K562 (cell line): ENCODE results near the gene NT5DC1. TPM values are rescaled to one million over a fixed set of nuclear protein-coding genes. Genes with fewer than 3 reads are reported as not detected.

Experiments
- ATAC-seq: fragments of 200-7000 bp; cut with Tn5 transposase; 3 replicates; pipeline ENCODE4 v1.9.1; 2020; ENCODE audit warnings: moderate library complexity
- BruUV-seq: library from RNA; stranded (reverse); fragments of 400-500 nt; replicated peaks from 2 replicates; lab custom pipeline; 2021; lab: Mats Ljungman, UMichigan
- CTCF ChIA-PET: fragments of 300-600 bp; formaldehyde crosslinking; extraction: SDS; loops from one replicate; lab custom pipeline; 2021; ENCODE audit warnings: low intra/inter-chr PET ratio; lab: Yijun Ruan, JAX
- POLR2A ChIA-PET: fragments of 300-600, 350-650 bp; sonication (Branson Sonifier 250); formaldehyde crosslinking; extraction: SDS; loops from one replicate; lab custom pipeline; 2021; ENCODE audit warnings: antibody characterized with exemption, inconsistent platforms; lab: Yijun Ruan, JAX
- DNase-seq, 4 experiments: peaks; one replicate each; pipeline versions ENCODE4 v3.0.0 to v3.0.0-alpha.2; 2011 to 2018; ENCODE audit warnings: low spot score in 3 of 4, mixed read lengths in 3 of 4; ENCODE audit errors: extremely low read depth in 1 of 4
- FAIRE-seq: peaks from 2 replicates; lab custom pipeline; 2011; peaks lifted over from hg19 to GRCh38; lab: Jason Lieb, UNC
- H2AFZ ChIP-seq: 2 replicates; pipeline ENCODE4 v1.6.0; 2011; ENCODE audit warnings: low read depth, low read length, control low read depth, inconsistent platforms
- H3K27ac ChIP-seq: fragments of 200-600 bp; 3 replicates; pipeline ENCODE4 v1.8.0; 2011; ENCODE audit warnings: low read depth, mild to moderate bottlenecking, control low read depth, inconsistent platforms, low read length, moderate library complexity, mixed read lengths; ENCODE audit errors: extremely low read depth
- H3K27me3 ChIP-seq, 2 experiments: fragments of 300-600 bp in 1 of 2; 2 replicates in 1 of 2; 3 replicates in 1 of 2; pipeline versions ENCODE4 v1.6.0 to v1.8.0; 2011; ENCODE audit warnings: inconsistent platforms in 2 of 2, low read length in 2 of 2, mild to moderate bottlenecking in 1 of 2, mixed read lengths in 1 of 2, moderate library complexity in 1 of 2; ENCODE audit not compliant: control insufficient read depth in 2 of 2, insufficient read depth in 2 of 2
- H3K36me3 ChIP-seq: fragments of 300-600 bp; 3 replicates; pipeline ENCODE4 v1.8.0; 2011; ENCODE audit warnings: mild to moderate bottlenecking, low read length, inconsistent platforms; ENCODE audit not compliant: control insufficient read depth, insufficient read depth
- H3K4me1 ChIP-seq, 2 experiments: fragments of 200-600 bp in 1 of 2; replicated peaks in 1 of 2; 2 replicates in 1 of 2; 3 replicates in 1 of 2; pipeline versions ENCODE4 v1.5.1 to v1.8.0; 2011; ENCODE audit warnings: inconsistent platforms in 2 of 2, low read length in 2 of 2, mild to moderate bottlenecking in 1 of 2, mixed read lengths in 1 of 2, moderate library complexity in 1 of 2; ENCODE audit not compliant: control insufficient read depth in 2 of 2, insufficient read depth in 2 of 2
- H3K4me2 ChIP-seq: 2 replicates; pipeline ENCODE4 v1.6.1; 2011; ENCODE audit warnings: low read length, control low read depth, inconsistent platforms, mixed read lengths; ENCODE audit not compliant: insufficient read depth
- H3K4me3 ChIP-seq: fragments of 200-600 bp; sonication (generic), shearing (Covaris generic); 2 replicates; pipeline ENCODE4 v1.5.1; 2016; ENCODE audit warnings: control low read depth, inconsistent platforms
- H3K79me2 ChIP-seq: fragments of 200-600 bp; 3 replicates; pipeline ENCODE4 v1.8.0; 2011; ENCODE audit warnings: low read length, inconsistent platforms; ENCODE audit not compliant: control insufficient read depth, insufficient read depth
- H3K9ac ChIP-seq, 2 experiments: 2 replicates each; pipeline versions ENCODE4 v1.6.0 to v1.6.1; 2011; ENCODE audit warnings: low read depth in 2 of 2, low read length in 2 of 2, control low read depth in 1 of 2, inconsistent platforms in 1 of 2, mild to moderate bottlenecking in 1 of 2, mixed read lengths in 1 of 2; ENCODE audit not compliant: insufficient read depth in 1 of 2
- H3K9me1 ChIP-seq: one replicate; pipeline ENCODE4 v1.6.0; 2011; ENCODE audit warnings: inconsistent platforms, mild to moderate bottlenecking, low read length, moderate library complexity; ENCODE audit not compliant: control insufficient read depth, insufficient read depth
- H3K9me3 ChIP-seq: replicated peaks from 2 replicates; pipeline ENCODE4 v1.5.1; 2011; ENCODE audit warnings: low read depth, low read length, inconsistent platforms; ENCODE audit not compliant: control insufficient read depth, insufficient read depth
- H4K20me1 ChIP-seq: replicated peaks from 2 replicates; pipeline ENCODE4 v1.6.1; 2011; ENCODE audit warnings: low read length, inconsistent platforms, mixed read lengths; ENCODE audit not compliant: control insufficient read depth, insufficient read depth
- CBFB ChIP-seq: sonication (generic); formaldehyde crosslinking; IDR thresholded peaks from 2 replicates; pipeline ENCODE4 v1.4.0; 2020; ENCODE audit warnings: mild to moderate bottlenecking, missing genetic modification reagents
- ELF4 ChIP-seq: fragments of 450-650 bp; formaldehyde crosslinking; IDR thresholded peaks from 2 replicates; pipeline ENCODE4 v1.4.0; 2022; ENCODE audit warnings: missing genetic modification characterization
- GABPB2 ChIP-seq: fragments of 250-450 bp; sonication (Bioruptor Pico); conservative IDR thresholded peaks from 2 replicates; pipeline ENCODE4 v1.5.1; 2021; ENCODE audit warnings: mild to moderate bottlenecking
- GTF2E2 ChIP-seq: fragments of 200-800 bp; sonication (Bioruptor generic); IDR thresholded peaks from 2 replicates; pipeline ENCODE4 v1.6.1; 2016; ENCODE audit warnings: missing genetic modification characterization, missing compliant biosample characterization
- HDAC1 ChIP-seq, 2 experiments: fragments of 450-650 bp; IDR thresholded peaks; 2 replicates each; pipeline ENCODE4 v1.6.1; 2016 to 2017; ENCODE audit warnings: inconsistent platforms in 1 of 2, mild to moderate bottlenecking in 1 of 2, moderate library complexity in 1 of 2
- KLF16 ChIP-seq: IDR thresholded peaks from 2 replicates; pipeline ENCODE4 v1.6.1; 2016; ENCODE audit warnings: antibody characterized with exemption
- MCM5 ChIP-seq: fragments of 450-650 bp; IDR thresholded peaks from 2 replicates; pipeline ENCODE4 v1.6.1; 2016; ENCODE audit warnings: low read depth
- NFE2 ChIP-seq: IDR thresholded peaks from 2 replicates; pipeline ENCODE4 v1.6.1; 2014; ENCODE audit warnings: antibody characterized with exemption, low read depth
- PHTF2 ChIP-seq: fragments of 250-450 bp; sonication (Bioruptor Pico); IDR thresholded peaks from 2 replicates; pipeline ENCODE4 v1.5.0; 2021; ENCODE audit warnings: mild to moderate bottlenecking
- WGBS: fragments of 100-300 bp; shearing (Covaris generic); methylation state at CpG from one replicate; pipeline ENCODE4 v1.1.6; 2016; ENCODE audit warnings: low coverage, mixed read lengths; ENCODE audit not compliant: insufficient coverage; ENCODE audit errors: missing lambda C conversion rate; 5-methylcytosine and 5-hydroxymethylcytosine counted together
- in situ Hi-C: fragments of 300-500 bp; cut with MboI; formaldehyde crosslinking; loops from 4 replicates; pipeline ENCODE4 v1.15.0; 2018; ENCODE audit warnings: inconsistent platforms, mixed read lengths
- intact Hi-C: fragments of 100-400 bp; cut with micrococcal nuclease; formaldehyde crosslinking; loops from 2 replicates; pipeline ENCODE4 v1.14.2; 2022
- polyA plus RNA-seq, 8 experiments: library from polyadenylated mRNA; depleted of rRNA in 4 of 8; stranded (reverse) in 5 of 8; unstranded in 3 of 8; fragments of >200 nt; fragmentation: Nextera tagmentation in 2 of 8; fragmentation: Illumina TruSeq in 1 of 8; extraction: Ambion mirVana in 2 of 8; extraction: Trizol in 1 of 8; gene quantifications; 2 replicates each; pipeline versions ENCODE4 v1.2.1 to v1.2.3, GENCODE V29; 2011 to 2014; ENCODE audit warnings: inconsistent platforms in 1 of 8, missing spikeins in 1 of 8
- total RNA-seq, 7 experiments: library from RNA; depleted of rRNA in 6 of 7; stranded (reverse); fragments of >200 nt in 6 of 7; fragmentation: Illumina TruSeq in 2 of 7; extraction: Trizol in 2 of 7; gene quantifications; 2 replicates each; pipeline versions ENCODE4 v1.2.1 to v1.2.3, GENCODE V29; 2011 to 2021; ENCODE audit warnings: low replicate concordance in 1 of 7
- TF ChIP-seq, protein P1 (sequence below): fragments of 450-650 bp; formaldehyde crosslinking; IDR thresholded peaks from 2 replicates; pipeline ENCODE4 v1.4.0; 2022; ENCODE audit warnings: missing genetic modification characterization
- TF ChIP-seq, protein P2 (sequence below), 2 experiments: fragments of 450-650 bp; IDR thresholded peaks; 2 replicates each; pipeline ENCODE4 v1.6.1; 2016; ENCODE audit warnings: mild to moderate bottlenecking in 2 of 2, borderline replicate concordance in 1 of 2, low read depth in 1 of 2, moderate library complexity in 1 of 2
- TF ChIP-seq, protein P3 (sequence below), 2 experiments: IDR thresholded peaks; 2 replicates each; pipeline ENCODE4 v1.6.1; 2012; ENCODE audit warnings: improper control_type of control experiment in 2 of 2, low read depth in 2 of 2, low read length in 2 of 2, borderline replicate concordance in 1 of 2

NT5DC1 gene
- total and polyA plus RNA-seq, 9 of the 15 experiments (the other 6 are each of a cell fraction or from before 2014, with no cell fraction given), result 4.9 to 28.5 (median 16.3) TPM

DNA sequence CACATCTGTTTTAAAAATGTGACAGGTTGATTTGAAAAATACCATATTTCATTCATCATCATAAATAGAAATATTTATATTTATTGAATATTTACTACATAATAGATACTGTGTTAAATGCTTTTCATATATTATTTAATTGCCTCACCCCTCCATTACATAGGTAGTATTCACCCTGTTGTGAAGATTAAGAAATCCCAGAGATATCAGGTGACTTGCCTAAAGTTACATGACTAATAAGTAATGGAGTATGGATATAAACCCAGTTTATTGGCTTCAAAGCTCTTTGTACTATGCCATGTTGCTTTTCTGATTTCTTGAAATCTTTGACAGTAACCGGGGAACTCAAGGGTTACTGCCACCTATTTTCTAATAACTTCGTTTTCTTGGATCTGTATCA, 189.2 kb downstream of the NT5DC1 start:
- H3K9ac ChIP-seq, result no peak overlapping the region
- H3K27me3 ChIP-seq, result peaks cover 0 to 5% of the 10 kb centered on the region in 2 experiments; a peak in 1 of 5 replicates
- H3K9me1 ChIP-seq, result no peaks in the 10 kb centered on the region
- FAIRE-seq (no peak), ATAC-seq (no peak), DNase-seq (no peak)
- no peak overlapping the region for H3K4me2 ChIP-seq
- BruUV-seq, result no TSS peak
- POLR2A ChIA-PET, result no interaction called here
- no peaks in the 10 kb centered on the region for H3K4me1 ChIP-seq
- WGBS, result 2% methylated on average over 2 of the region's 2 CpGs
- no peak overlapping the region for H3K27ac ChIP-seq
- CTCF ChIA-PET, result no interaction called here
- no peaks in the 10 kb centered on the region for H4K20me1 ChIP-seq
- no peak overlapping the region for H2AFZ ChIP-seq
- intact Hi-C loops, result no loop called here
- no peaks in the 10 kb centered on the region for H3K36me3 ChIP-seq
- in situ Hi-C loops, result loop anchor here (10.0 kb wide), 1 partner anchor 265 kb away; the partner anchor contains the start of gene CALHM4
- H3K79me2 ChIP-seq, result no peaks in the 10 kb centered on the region
- H3K9me3 ChIP-seq, result no peaks in the 10 kb centered on the region
- H3K4me3 ChIP-seq, result no peak overlapping the region
- TF ChIP-seq KLF16 (no peak), PHTF2 (CRISPR knock-in tag) (no peak), ELF4 (CRISPR knock-in tag) (no peak), CBFB (CRISPR knock-in tag) (no peak), HDAC1 (IDR thresholded peaks at IDR 0.05) (no peak), GABPB2 (CRISPR knock-in tag) (no peak), GTF2E2 (tag) (no peak), MCM5 (no peak), NFE2 (no peak)
- TF ChIP-seq, protein P1, sequence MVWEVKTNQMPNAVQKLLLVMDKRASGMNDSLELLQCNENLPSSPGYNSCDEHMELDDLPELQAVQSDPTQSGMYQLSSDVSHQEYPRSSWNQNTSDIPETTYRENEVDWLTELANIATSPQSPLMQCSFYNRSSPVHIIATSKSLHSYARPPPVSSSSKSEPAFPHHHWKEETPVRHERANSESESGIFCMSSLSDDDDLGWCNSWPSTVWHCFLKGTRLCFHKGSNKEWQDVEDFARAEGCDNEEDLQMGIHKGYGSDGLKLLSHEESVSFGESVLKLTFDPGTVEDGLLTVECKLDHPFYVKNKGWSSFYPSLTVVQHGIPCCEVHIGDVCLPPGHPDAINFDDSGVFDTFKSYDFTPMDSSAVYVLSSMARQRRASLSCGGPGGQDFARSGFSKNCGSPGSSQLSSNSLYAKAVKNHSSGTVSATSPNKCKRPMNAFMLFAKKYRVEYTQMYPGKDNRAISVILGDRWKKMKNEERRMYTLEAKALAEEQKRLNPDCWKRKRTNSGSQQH, result no peak
- TF ChIP-seq, protein P2, sequence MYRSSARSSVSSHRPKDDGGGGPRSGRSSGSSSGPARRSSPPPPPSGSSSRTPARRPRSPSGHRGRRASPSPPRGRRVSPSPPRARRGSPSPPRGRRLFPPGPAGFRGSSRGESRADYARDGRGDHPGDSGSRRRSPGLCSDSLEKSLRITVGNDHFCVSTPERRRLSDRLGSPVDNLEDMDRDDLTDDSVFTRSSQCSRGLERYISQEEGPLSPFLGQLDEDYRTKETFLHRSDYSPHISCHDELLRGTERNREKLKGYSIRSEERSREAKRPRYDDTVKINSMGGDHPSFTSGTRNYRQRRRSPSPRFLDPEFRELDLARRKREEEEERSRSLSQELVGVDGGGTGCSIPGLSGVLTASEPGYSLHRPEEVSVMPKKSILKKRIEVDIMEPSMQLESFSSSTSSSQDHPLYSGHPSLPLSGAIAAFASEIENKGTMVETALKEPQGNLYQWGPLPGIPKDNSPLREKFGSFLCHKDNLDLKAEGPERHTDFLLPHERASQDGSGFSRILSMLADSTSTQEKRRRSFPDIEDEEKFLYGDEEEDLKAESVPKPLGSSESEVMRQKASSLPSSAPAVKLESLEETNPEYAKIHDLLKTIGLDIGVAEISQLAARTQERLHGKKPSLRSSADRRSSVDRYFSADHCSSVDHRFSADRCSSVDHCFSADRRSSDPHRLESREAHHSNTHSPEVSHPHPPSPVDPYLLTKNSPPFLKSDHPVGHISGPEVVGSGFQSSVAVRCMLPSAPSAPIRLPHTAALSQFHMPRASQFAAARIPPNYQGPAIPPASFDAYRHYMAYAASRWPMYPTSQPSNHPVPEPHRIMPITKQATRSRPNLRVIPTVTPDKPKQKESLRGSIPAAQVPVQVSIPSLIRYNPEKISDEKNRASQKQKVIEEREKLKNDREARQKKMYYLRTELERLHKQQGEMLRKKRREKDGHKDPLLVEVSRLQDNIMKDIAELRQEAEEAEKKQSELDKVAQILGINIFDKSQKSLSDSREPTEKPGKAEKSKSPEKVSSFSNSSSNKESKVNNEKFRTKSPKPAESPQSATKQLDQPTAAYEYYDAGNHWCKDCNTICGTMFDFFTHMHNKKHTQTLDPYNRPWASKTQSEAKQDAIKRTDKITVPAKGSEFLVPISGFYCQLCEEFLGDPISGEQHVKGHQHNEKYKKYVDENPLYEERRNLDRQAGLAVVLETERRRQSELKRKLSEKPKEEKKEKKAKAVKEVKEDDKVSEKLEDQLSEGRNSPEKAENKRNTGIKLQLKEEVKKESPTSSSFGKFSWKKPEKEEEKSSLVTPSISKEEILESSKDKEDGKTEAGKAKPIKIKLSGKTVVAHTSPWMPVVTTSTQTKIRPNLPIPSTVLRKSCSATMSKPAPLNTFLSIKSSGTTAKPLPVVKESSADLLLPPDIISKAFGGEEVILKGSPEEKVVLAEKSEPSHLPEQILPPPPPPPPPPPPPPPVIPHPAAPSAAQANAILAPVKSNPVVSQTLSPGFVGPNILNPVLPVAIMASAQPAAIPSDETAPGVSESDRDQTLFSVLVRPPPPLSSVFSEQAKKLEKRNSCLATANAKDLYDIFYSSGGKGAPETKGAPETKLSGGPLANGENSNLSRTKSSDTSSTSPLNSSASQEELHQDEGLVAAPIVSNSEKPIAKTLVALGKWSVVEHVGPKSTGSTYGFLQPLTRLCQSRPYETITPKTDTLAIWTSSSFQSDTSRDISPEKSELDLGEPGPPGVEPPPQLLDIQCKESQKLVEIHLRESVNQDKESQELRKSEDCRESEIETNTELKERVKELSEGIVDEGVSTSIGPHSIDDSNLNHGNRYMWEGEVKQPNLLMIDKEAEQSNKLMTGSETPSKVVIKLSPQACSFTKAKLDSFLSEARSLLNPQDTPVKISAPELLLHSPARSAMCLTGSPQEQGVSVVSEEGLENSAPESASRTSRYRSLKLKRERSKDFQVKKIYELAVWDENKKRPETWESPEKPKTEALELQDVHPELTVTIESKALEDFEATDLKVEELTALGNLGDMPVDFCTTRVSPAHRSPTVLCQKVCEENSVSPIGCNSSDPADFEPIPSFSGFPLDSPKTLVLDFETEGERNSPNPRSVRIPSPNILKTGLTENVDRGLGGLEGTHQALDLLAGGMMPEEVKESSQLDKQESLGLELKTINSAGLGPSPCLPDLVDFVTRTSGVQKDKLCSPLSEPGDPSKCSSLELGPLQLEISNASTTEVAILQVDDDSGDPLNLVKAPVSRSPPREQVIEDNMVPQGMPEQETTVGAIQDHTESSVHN (IDR thresholded peaks at IDR 0.05; ENCODE audit: borderline replicate concordance in 1 of 2, low read depth in 1 of 2), result no peak
- TF ChIP-seq, protein P3, sequence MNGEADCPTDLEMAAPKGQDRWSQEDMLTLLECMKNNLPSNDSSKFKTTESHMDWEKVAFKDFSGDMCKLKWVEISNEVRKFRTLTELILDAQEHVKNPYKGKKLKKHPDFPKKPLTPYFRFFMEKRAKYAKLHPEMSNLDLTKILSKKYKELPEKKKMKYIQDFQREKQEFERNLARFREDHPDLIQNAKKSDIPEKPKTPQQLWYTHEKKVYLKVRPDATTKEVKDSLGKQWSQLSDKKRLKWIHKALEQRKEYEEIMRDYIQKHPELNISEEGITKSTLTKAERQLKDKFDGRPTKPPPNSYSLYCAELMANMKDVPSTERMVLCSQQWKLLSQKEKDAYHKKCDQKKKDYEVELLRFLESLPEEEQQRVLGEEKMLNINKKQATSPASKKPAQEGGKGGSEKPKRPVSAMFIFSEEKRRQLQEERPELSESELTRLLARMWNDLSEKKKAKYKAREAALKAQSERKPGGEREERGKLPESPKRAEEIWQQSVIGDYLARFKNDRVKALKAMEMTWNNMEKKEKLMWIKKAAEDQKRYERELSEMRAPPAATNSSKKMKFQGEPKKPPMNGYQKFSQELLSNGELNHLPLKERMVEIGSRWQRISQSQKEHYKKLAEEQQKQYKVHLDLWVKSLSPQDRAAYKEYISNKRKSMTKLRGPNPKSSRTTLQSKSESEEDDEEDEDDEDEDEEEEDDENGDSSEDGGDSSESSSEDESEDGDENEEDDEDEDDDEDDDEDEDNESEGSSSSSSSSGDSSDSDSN (IDR thresholded peaks at IDR 0.05; ENCODE audit: borderline replicate concordance in 1 of 2, low read depth in 2 of 2, low read length in 2 of 2), result no peak
